Thymus (tissue), 11 donors: ENCODE data around the gene OMP. TPM values are rescaled to one million over a fixed set of nuclear protein-coding genes. Genes with fewer than 3 reads are reported as not detected.

Experiments
- DNase-seq, 9 donors: peaks; one replicate each; pipeline ENCODE4 v3.0.0-alpha.2; 2013; ENCODE audit warnings: low spot score in 9 of 9, low read depth in 6 of 9, missing footprints in 1 of 9
- H3K27ac ChIP-seq, 2 donors: one replicate each; pipeline ENCODE4 v1.5.1; 2013; ENCODE audit warnings: control low read depth in 1 of 2, low read depth in 1 of 2, low read length in 1 of 2, mild to moderate bottlenecking in 1 of 2, moderate library complexity in 1 of 2
- H3K27me3 ChIP-seq, 2 donors: one replicate each; pipeline ENCODE4 v1.5.1; 2013; ENCODE audit warnings: low read length in 1 of 2; ENCODE audit not compliant: control insufficient read depth in 2 of 2, insufficient read depth in 1 of 2
- H3K36me3 ChIP-seq, 2 donors: one replicate each; pipeline ENCODE4 v1.5.1; 2013; ENCODE audit warnings: low read length in 1 of 2, mild to moderate bottlenecking in 1 of 2, moderate library complexity in 1 of 2; ENCODE audit not compliant: control insufficient read depth in 2 of 2, insufficient read depth in 2 of 2
- H3K4me1 ChIP-seq, 2 donors: one replicate each; pipeline ENCODE4 v1.5.1; 2013; ENCODE audit warnings: low read length in 2 of 2; ENCODE audit not compliant: control insufficient read depth in 2 of 2, insufficient read depth in 2 of 2
- H3K4me3 ChIP-seq, 2 donors: one replicate each; pipeline ENCODE4 v1.5.1; 2013; ENCODE audit warnings: low read length in 2 of 2, control low read depth in 1 of 2, mild to moderate bottlenecking in 1 of 2
- H3K9me3 ChIP-seq, 2 donors: one replicate each; pipeline ENCODE4 v1.5.1; 2013; ENCODE audit warnings: low read length in 1 of 2, mild to moderate bottlenecking in 1 of 2; ENCODE audit not compliant: control insufficient read depth in 2 of 2, insufficient read depth in 1 of 2
- WGBS: extraction: QIAGEN DNeasy Blood & Tissue Kit; methylation state at CpG from one replicate; pipeline ENCODE4 v1.1.7; 2013; 5-methylcytosine and 5-hydroxymethylcytosine counted together
- polyA plus RNA-seq: library from polyadenylated mRNA; stranded (reverse); fragments of 200-250 nt; gene quantifications from one replicate; pipeline ENCODE4 v1.2.3, GENCODE V29; 2013
- total RNA-seq: library from RNA; stranded (reverse); fragments of 120-200 nt; gene quantifications from one replicate; pipeline ENCODE4 v1.2.4, GENCODE V29; 2013
- donor health status: healthy.

OMP gene
- total and polyA plus RNA-seq, 2 donors = not detected

DNA sequence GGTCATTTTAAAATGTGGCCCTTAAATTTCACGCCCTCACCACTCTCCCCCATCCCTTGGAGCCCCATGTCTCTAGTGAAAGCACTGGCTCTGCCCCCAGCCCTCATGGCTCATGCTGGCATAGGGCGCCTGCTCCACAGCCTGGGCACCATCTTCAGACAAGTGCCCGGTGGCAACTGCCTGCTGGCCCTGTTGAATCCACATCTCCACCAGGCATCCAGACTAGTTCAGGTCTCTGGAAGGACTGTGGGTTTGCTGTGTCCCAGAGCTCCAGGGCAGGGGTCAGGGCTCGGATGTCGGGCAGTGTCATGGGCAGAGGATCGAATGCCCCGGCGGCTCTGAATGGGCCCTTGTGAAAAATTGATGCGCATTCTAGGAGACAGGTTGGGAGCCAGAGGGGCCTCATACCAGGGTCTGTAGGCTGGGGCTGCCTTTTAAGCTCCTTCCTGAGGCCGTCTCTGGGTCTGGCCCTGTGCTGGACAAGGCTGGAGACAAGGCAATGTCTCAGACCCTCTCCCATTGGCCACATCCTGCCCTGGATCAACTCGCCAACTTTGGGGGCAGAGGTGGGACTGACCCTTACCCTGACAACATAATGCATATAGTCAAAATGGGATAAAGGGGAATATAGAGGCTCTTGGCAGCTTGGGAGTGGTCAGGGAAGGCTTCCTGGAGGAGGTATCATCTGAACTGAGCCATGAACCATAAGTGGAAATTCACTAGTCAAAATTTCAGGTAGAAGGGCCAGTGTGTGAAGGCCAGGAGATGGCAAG, 26.6 kb downstream of the OMP start:
- peaks cover 8 to 17% of the 10 kb centered on the region in 2 donors for H3K4me1 ChIP-seq
- H3K4me3 ChIP-seq = no peak overlapping the region
- no peaks in the 10 kb centered on the region for H3K9me3 ChIP-seq
- 95% methylated on average over 11 of the region's 11 CpGs for WGBS
- H3K36me3 ChIP-seq = no peaks in the 10 kb centered on the region
- no peak overlapping the region for H3K27ac ChIP-seq
- no peak for DNase-seq
- H3K27me3 ChIP-seq = peaks cover 0 to 15% of the 10 kb centered on the region in 2 donors

DNA sequence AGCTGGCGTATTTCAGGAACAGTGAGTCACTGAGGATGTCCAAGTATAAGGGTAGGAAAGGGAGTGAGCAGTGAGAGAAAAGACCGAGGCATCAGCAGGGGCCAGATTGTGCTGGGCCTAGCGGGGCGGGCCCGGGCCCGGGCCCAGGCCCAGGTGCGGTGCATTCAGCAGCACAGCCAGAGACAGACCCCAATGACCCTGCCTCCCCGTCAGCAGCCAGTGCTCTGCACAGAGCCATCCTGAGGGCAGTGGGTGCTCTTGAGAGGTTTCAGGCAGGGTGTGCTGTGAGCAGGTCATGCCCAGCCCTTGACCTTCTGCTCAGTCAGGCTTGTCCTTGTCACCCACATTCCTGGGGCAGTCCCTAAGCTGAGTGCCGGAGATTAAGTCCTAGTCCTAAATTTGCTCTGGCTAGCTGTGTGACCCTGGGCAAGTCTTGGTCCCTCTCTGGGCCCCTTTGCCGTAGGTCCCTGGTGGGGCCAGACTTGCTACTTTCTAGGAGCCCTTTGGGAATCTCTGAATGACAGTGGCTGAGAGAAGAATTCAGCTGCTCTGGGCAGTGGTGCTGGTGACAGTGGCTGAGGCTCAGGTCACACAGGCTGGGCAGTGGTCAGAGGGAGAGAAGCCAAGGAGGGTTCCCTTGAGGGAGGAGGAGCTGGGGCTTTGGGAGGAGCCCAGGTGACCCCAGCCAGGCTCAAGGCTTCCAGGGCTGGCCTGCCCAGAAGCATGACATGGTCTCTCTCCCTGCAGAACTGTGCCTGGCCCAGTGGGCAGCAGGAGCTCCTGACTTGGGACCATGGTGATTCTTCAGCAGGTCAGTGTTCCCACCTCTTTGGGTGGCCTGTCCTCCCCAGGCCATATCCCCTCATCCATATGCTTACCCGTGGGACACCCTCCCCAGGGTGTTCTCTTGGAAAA, 27.5 kb downstream of the OMP start:
- Histone ChIP-seq H3K36me3 (no peaks in the 10 kb centered on the region), H3K9me3 (no peaks in the 10 kb centered on the region), H3K27me3 (peaks cover 0 to 15% of the 10 kb centered on the region in 2 donors), H3K4me3 (no peak overlapping the region), H3K4me1 (peaks cover 8 to 17% of the 10 kb centered on the region in 2 donors), H3K27ac (no peak overlapping the region)
- WGBS = 97% methylated on average over 11 of the region's 11 CpGs
- no peak for DNase-seq

DNA sequence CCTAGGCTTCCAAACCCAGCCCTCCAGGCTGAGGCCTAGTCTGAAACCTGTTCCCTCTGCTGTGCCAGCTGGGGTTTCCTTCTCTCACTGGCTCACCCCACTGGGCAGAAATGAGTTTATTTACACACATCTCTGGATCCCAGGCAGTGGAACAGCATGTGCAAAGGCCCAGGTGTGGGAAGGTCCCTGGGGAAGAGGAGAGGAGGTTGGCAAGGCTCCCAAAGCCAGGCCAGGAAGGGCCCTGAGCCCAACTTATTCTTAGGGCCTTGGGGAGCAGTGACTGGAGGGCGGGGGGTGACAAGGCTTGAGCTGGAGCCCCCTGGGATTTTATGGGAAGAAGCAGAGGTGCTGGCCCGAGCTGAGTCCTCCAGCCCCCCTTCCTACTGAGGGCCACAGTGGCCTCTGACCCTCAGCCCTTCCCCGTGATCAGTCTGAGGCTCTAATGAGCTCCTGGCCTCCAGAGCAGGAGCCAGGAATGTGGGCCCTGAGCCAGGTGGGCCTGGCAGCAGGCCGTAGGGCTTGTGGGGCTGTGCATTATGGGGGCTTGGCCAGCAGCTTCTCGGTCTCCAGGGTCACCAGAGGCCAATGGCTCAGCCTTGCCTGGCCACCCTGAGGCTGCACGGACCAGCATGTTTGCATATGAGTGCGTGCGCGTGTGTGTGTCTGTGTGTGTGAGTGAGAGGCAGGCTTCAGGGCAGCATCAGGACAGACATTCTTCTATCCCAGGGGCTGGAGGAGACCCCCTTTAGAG, 28.3 kb downstream of the OMP start:
- no peak for DNase-seq
- Histone ChIP-seq H3K27me3 (peaks cover 0 to 18% of the 10 kb centered on the region in 2 donors), H3K4me1 (peaks cover 8 to 17% of the 10 kb centered on the region in 2 donors), H3K4me3 (no peak overlapping the region), H3K9me3 (no peaks in the 10 kb centered on the region), H3K27ac (no peak overlapping the region), H3K36me3 (no peaks in the 10 kb centered on the region)
- WGBS = 91% methylated on average over 9 of the region's 9 CpGs

DNA sequence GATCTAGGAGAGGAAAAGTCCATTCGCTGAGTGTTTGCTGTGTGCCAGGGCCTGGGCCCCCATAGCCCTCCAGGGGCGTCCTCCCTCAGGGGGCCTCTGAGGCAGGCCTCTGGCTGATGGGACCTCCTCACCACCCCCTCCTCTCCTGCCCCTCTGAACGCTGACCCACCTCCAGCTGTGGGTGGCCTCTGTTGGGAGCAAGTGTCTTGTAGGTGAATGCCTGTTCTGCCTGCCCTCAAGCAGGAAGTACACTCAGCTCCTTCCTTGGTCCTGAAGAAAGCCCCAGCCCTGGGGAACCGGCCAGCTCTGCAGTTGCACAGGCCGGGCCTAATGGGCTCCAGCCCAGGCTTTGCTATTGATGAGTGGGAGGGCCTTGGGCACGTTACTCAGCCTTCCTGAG, 28.9 kb downstream of the OMP start:
- peaks cover 8 to 17% of the 10 kb centered on the region in 2 donors for H3K4me1 ChIP-seq
- H3K9me3 ChIP-seq = no peaks in the 10 kb centered on the region
- 89% methylated on average over 6 of the region's 6 CpGs for WGBS
- peaks cover 0 to 24% of the 10 kb centered on the region in 2 donors for H3K27me3 ChIP-seq
- no peak overlapping the region for H3K4me3 ChIP-seq
- no peak overlapping the region for H3K27ac ChIP-seq
- no peaks in the 10 kb centered on the region for H3K36me3 ChIP-seq
- DNase-seq = no peak

DNA sequence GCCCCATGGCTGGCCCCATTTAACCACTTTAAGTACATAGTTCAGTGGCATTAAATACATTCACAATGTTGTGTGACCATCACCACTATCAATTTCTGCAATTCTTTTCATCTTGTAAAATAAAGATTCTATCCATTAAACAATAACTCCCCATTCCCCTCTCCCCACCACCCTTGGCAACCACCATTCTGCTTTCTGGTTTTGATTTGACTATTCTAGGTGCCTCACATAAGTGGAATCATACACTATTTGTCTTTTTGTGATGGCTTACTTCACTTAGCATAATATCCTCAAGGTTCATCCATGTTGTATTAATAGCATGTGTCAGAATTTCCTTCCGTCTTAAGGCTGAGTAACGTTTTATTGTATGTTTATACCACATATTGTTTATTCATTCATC, 32.4 kb downstream of the OMP start:
- no peaks in the 10 kb centered on the region for H3K4me1 ChIP-seq
- no peak overlapping the region for H3K4me3 ChIP-seq
- H3K36me3 ChIP-seq = no peaks in the 10 kb centered on the region
- 13% methylated on average over 2 of the region's 2 CpGs for WGBS
- no peak overlapping the region for H3K27ac ChIP-seq
- H3K9me3 ChIP-seq = peaks cover 0 to 5% of the 10 kb centered on the region in 2 donors
- no peak for DNase-seq
- peaks cover 4 to 41% of the 10 kb centered on the region in 2 donors for H3K27me3 ChIP-seq

DNA sequence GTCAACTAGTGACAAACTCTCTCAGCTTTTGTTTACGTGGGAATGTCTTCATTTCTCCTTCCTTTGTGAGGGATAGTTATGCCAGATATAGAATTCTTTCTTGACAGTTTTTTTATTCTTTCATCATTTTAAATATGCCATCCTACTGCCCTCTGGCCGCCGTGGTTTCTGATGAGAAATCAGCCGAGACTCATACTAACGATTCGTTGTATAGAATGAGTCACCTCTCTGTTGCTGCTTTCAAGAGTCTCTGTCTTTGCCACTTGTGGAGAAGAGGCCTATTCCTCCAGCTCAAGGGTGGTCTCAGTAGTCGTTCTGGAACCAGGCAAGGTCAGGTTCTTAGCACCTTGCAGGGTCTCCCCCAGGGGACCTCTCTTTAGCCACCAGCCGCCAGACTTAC, 33.4 kb downstream of the OMP start:
- no peaks in the 10 kb centered on the region for H3K4me1 ChIP-seq
- H3K4me3 ChIP-seq = no peak overlapping the region
- H3K27ac ChIP-seq = no peak overlapping the region
- 94% methylated on average over 8 of the region's 8 CpGs for WGBS
- no peak for DNase-seq
- H3K36me3 ChIP-seq = no peaks in the 10 kb centered on the region
- peaks cover 0 to 5% of the 10 kb centered on the region in 2 donors for H3K9me3 ChIP-seq
- peaks cover 4 to 43% of the 10 kb centered on the region in 2 donors for H3K27me3 ChIP-seq

DNA sequence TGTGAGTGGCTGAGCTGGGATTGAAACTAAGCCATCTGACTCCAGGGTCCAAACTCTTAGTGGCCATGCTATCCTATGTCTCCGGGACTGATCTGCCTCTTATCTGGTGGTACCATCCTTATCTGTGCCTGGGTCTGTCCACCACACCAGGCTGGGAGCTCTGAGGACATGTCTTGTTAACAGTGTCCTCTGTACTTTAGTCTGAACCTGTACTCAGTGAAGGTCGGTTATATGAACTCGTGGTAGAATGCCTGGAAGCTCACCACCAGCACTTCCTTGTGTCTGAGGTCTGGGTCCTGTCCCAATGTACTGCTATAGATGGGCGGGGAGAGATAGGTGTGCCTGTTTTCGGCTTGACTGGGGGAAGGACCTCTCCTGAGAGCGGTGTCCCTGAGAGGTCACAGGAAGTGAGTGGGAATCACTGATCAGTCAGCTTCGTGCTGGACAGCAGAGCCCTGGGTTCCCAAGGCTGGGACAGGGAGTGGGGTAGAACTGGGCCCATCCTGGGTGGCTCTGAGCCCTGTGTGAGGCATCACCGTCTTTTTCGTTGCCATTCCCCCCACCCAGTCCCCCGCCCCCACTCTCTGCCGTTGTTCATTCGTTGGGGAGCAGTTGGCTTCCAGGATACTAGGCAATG, 34.3 kb downstream of the OMP start:
- peaks cover 0 to 5% of the 10 kb centered on the region in 2 donors for H3K9me3 ChIP-seq
- H3K4me3 ChIP-seq = no peak overlapping the region
- DNase-seq = no peak
- no peaks in the 10 kb centered on the region for H3K4me1 ChIP-seq
- H3K27me3 ChIP-seq = peaks cover 4 to 43% of the 10 kb centered on the region in 2 donors
- no peaks in the 10 kb centered on the region for H3K36me3 ChIP-seq
- WGBS = 77% methylated on average over 12 of the region's 12 CpGs
- no peak overlapping the region for H3K27ac ChIP-seq

DNA sequence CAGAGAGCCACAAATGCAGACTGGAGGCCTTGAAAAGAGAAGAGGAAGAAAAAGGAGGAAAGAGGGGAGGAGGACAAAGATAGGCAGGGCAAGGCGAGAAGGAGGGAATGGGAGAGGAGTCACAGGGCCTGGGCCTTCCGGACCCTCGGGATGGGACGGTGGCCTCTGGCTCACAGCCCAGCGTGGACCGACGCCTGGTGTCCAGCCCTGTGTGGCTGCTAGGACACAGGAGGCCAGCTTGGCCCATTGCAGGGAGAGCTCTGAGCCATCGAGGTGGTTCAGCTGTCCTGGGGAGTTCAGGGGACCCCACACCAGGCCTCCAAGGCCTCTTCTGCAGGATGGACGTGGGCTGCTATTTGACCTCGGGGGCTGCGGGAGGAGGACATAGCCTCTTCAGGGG, 34.8 kb downstream of the OMP start:
- Histone ChIP-seq H3K4me3 (no peak overlapping the region), H3K9me3 (peaks cover 0 to 5% of the 10 kb centered on the region in 2 donors), H3K27ac (no peak overlapping the region), H3K27me3 (peaks cover 4 to 43% of the 10 kb centered on the region in 2 donors), H3K36me3 (no peaks in the 10 kb centered on the region), H3K4me1 (peaks cover 2 to 3% of the 10 kb centered on the region in 2 donors)
- no peak for DNase-seq
- WGBS = 90% methylated on average over 11 of the region's 11 CpGs
